ENCODE results near the gene LMOD1.
"Not testable (repeated sequence)": the region's sequence is repeated elsewhere in the genome, so short reads cannot be mapped to it uniquely, and the experiment has no call there.

Gene LMOD1

GRCh38 chr1:201861448-201861847 is 84.9 kb downstream of the LMOD1 start:
- no peak for DNase-seq (ENCODE audit: insufficient read length, low spot score)
- FAIRE-seq, result peak; percentile 92
- TF ChIP-seq CTCF (IDR thresholded peaks at IDR 0.05; ENCODE audit: insufficient read depth, missing control alignments), result no peak

GRCh38 chr1:201859424-201859823 is 86.9 kb downstream of the LMOD1 start:
- DNase-seq (ENCODE audit: insufficient read length, low spot score) (no peak), FAIRE-seq (peak; percentile 21)
- TF ChIP-seq CTCF (IDR thresholded peaks at IDR 0.05; ENCODE audit: insufficient read depth, missing control alignments), result no peak

GRCh38 chr1:201856722-201857121 is 89.6 kb downstream of the LMOD1 start:
- FAIRE-seq, result peak; percentile 11
- DNase-seq (ENCODE audit: insufficient read length, low spot score), result not testable (repeated sequence)

GRCh38 chr1:201851949-201852348 is 94.4 kb downstream of the LMOD1 start:
- FAIRE-seq (no peak), DNase-seq (ENCODE audit: insufficient read length, low spot score) (no peak)
- no peak for TF ChIP-seq CTCF (IDR thresholded peaks at IDR 0.05; ENCODE audit: insufficient read depth, missing control alignments)

- DNase-seq (ENCODE audit: insufficient read length, low spot score) (no peak), FAIRE-seq (no peak)
Observed at GRCh38 chr1:201850053-201850397, 96.3 kb downstream of the LMOD1 start.

GRCh38 chr1:201849372-201850052 is 96.8 kb downstream of the LMOD1 start:
- DNase-seq (ENCODE audit: insufficient read length, low spot score), result no peak
- TF ChIP-seq CTCF (IDR thresholded peaks at IDR 0.05; ENCODE audit: insufficient read depth, missing control alignments), result no peak
- no peak for FAIRE-seq

More at GRCh38 chr1:201850053-201850397, 96.3 kb downstream of the LMOD1 start:
- no peak for TF ChIP-seq CTCF (IDR thresholded peaks at IDR 0.05; ENCODE audit: insufficient read depth, missing control alignments)

GRCh38 chr1:201848230-201848629 is 98.1 kb downstream of the LMOD1 start:
- TF ChIP-seq CTCF (IDR thresholded peaks at IDR 0.05; ENCODE audit: insufficient read depth, missing control alignments), result no peak
- peak; percentile 16 for FAIRE-seq
- DNase-seq (ENCODE audit: insufficient read length, low spot score), result no peak

- DNase-seq (ENCODE audit: insufficient read length, low spot score), result no peak
- TF ChIP-seq CTCF (IDR thresholded peaks at IDR 0.05; ENCODE audit: insufficient read depth, missing control alignments), result no peak
- no peak for FAIRE-seq
Observed at GRCh38 chr1:201847150-201847549, 99.2 kb downstream of the LMOD1 start.
